ENCODE data around the gene MAD1L1. TPM values are rescaled to one million over a fixed set of nuclear protein-coding genes. Genes with fewer than 3 reads are reported as not detected.

MAD1L1 gene
- total and polyA plus RNA-seq, 2 donors (not counting 3 experiments of a cell fraction or from before 2014, with no cell fraction given), result 34.1 to 42.3 TPM

DNA sequence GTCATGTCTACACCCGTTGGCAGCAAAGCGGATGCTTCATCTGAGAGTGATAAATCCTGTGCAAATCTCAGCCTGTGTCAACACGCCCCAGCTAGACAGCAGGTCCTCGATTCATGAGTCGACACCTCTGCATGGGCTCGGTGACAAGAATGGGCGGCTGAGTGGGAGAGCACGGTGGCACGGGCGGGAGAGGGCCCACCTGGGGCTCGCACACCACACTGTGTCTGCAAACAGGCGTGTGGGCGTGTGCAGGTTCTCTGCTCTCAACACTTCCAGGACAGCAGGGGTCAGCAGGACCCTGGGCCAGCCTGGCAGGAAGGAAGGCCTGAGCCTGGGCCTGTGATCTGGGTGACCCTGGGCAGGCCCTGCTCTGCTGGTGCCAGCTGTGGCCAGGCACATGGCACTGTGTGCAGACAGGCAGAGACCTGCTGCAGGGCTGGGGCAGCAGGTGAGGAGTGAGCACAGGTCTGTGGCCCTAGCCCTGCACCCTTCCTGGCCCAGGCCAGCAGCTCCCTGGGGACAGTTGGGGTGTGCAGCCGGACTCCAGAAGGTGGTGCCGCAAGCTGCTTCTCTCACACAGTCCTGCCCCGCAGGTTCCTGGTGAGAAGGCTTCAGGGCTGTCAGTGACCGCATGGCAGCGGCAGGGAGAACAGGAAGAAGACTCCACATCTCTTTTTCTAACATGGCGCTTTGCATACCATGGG, 346.2 kb downstream of the MAD1L1 start:
- H3K36me3 ChIP-seq (ENCODE audit: control insufficient read depth in 2 of 2, extremely low read depth in 1 of 2, insufficient read depth in 2 of 2, low read length in 2 of 2), result no peaks in the 10 kb centered on the region
- H3K9me1 ChIP-seq (replicated peaks; ENCODE audit: control insufficient read depth, extremely low read depth, insufficient read depth, low read length), result no peaks in the 10 kb centered on the region
- no peak overlapping the region for H3K9ac ChIP-seq (replicated peaks; ENCODE audit: extremely low read depth, insufficient read depth, low read length)
- H3K4me1 ChIP-seq (ENCODE audit: control insufficient read depth, extremely low read depth, insufficient read depth, low read length), result no peaks in the 10 kb centered on the region
- no peak overlapping the region for H3K4me2 ChIP-seq (ENCODE audit: insufficient read depth, low read length)
- intact Hi-C loops (cut with micrococcal nuclease), result no loop called here
- no peak for DNase-seq (ENCODE audit: low read depth, low spot score)
- dilution Hi-C loops (cut with MboI; ENCODE audit: extremely low pct_ligation_motif_present, low sequenced_read_pairs), result no loop called here
- TF ChIP-seq JUN (IDR thresholded peaks at IDR 0.05; ENCODE audit: borderline replicate concordance, insufficient read depth, insufficient read length, low read depth), result no peak
- TF ChIP-seq GATA2 (IDR thresholded peaks at IDR 0.05; ENCODE audit: insufficient read depth, insufficient read length, low read depth, low read length), result no peak
- no peak for TF ChIP-seq FOS (IDR thresholded peaks at IDR 0.05; ENCODE audit: borderline replicate concordance, insufficient read depth, low read length)
- no TSS peak for BruUV-seq (replicated peaks)
- FAIRE-seq, result no peak
- no peaks in the 10 kb centered on the region for H3K79me2 ChIP-seq (ENCODE audit: control insufficient read depth, insufficient read depth, low read length)
- H2AFZ ChIP-seq (ENCODE audit: low read depth, low read length), result no peak overlapping the region
- ChIA-PET POLR2A (no interaction called here), CTCF (no interaction called here)
- H3K27me3 ChIP-seq (ENCODE audit: control insufficient read depth in 2 of 2, insufficient read depth in 2 of 2, low read length in 2 of 2), result no peaks in the 10 kb centered on the region
- no peak overlapping the region for H3K4me3 ChIP-seq (replicated peaks in 1 of 3; ENCODE audit: insufficient read depth in 1 of 3, low read depth in 1 of 3, low read length in 3 of 3)
- H4K20me1 ChIP-seq (replicated peaks; ENCODE audit: control insufficient read depth, extremely low read depth, insufficient read depth, low read length), result no peaks in the 10 kb centered on the region
- no peaks in the 10 kb centered on the region for H3K9me3 ChIP-seq (replicated peaks; ENCODE audit: control insufficient read depth, insufficient read depth, low read length)
- no peak overlapping the region for H3K27ac ChIP-seq (ENCODE audit: insufficient read depth, low read depth, low read length)

DNA sequence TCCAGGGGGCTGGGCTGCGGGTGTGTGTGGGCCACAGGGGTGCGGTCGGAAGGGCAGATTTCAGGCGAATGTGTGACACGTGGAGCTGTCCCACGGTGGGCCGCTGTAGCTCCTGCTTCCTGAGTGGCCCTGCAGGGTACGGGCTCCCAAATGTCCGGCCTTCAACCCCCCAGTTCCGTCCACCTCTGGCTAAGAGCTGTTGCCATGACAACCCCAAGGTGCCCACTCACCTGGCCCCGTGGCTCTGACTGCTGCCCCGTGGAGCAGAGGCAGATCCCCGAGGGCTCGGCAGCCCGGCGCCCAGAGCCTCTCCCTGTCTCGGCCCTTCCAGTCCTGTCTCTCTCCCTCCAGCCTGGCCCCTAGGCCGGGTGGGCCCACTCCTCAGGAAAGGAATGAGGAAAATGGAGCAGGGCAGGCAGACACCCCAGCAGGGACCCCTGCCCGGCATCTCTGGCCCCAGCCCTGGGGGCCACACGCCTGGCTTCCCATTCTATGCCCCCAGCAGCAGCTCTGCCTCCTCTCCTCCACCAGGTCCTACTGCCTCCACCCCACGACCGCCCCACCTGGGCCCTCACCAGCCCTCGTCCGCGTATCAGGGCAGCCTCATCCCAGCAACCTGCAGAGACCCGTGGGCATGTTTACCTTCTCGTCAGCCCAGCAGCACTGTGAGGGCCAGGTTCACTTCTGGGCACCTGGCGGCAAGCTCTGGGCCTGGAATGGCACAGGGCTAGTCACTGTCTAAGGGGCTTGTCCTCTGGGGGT, 347.1 kb downstream of the MAD1L1 start:
- H3K4me1 ChIP-seq (ENCODE audit: control insufficient read depth, extremely low read depth, insufficient read depth, low read length), result no peaks in the 10 kb centered on the region
- dilution Hi-C loops (cut with MboI; ENCODE audit: extremely low pct_ligation_motif_present, low sequenced_read_pairs) (no loop called here), intact Hi-C loops (cut with micrococcal nuclease) (no loop called here)
- no peaks in the 10 kb centered on the region for H4K20me1 ChIP-seq (replicated peaks; ENCODE audit: control insufficient read depth, extremely low read depth, insufficient read depth, low read length)
- POLR2A ChIA-PET, result no interaction called here
- TF ChIP-seq GATA2 (IDR thresholded peaks at IDR 0.05; ENCODE audit: insufficient read depth, insufficient read length, low read depth, low read length) (no peak), FOS (IDR thresholded peaks at IDR 0.05; ENCODE audit: borderline replicate concordance, insufficient read depth, low read length) (no peak), MYC (IDR thresholded peaks at IDR 0.05; ENCODE audit: low read depth, low read length) (no peak), POLR2AphosphoS5 (IDR thresholded peaks at IDR 0.05; ENCODE audit: insufficient read depth, low read depth, low read length) (no peak), JUN (IDR thresholded peaks at IDR 0.05; ENCODE audit: borderline replicate concordance, insufficient read depth, insufficient read length, low read depth) (no peak), EZH2 (IDR thresholded peaks at IDR 0.05; ENCODE audit: borderline replicate concordance, low read depth, low read length, severe bottlenecking) (no peak), POLR2A (IDR thresholded peaks at IDR 0.05; ENCODE audit: low read depth, low read length) (no peak)
- TF ChIP-seq, protein P1, sequence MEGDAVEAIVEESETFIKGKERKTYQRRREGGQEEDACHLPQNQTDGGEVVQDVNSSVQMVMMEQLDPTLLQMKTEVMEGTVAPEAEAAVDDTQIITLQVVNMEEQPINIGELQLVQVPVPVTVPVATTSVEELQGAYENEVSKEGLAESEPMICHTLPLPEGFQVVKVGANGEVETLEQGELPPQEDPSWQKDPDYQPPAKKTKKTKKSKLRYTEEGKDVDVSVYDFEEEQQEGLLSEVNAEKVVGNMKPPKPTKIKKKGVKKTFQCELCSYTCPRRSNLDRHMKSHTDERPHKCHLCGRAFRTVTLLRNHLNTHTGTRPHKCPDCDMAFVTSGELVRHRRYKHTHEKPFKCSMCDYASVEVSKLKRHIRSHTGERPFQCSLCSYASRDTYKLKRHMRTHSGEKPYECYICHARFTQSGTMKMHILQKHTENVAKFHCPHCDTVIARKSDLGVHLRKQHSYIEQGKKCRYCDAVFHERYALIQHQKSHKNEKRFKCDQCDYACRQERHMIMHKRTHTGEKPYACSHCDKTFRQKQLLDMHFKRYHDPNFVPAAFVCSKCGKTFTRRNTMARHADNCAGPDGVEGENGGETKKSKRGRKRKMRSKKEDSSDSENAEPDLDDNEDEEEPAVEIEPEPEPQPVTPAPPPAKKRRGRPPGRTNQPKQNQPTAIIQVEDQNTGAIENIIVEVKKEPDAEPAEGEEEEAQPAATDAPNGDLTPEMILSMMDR (IDR thresholded peaks at IDR 0.05; ENCODE audit: extremely low read depth in 1 of 2, insufficient read depth in 1 of 2, low read depth in 1 of 2, low read length in 2 of 2), result no peak
- TF ChIP-seq, protein P2, sequence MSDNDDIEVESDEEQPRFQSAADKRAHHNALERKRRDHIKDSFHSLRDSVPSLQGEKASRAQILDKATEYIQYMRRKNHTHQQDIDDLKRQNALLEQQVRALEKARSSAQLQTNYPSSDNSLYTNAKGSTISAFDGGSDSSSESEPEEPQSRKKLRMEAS (IDR thresholded peaks at IDR 0.05; ENCODE audit: insufficient read depth, insufficient read length), result no peak
- no peaks in the 10 kb centered on the region for H3K79me2 ChIP-seq (ENCODE audit: control insufficient read depth, insufficient read depth, low read length)
- no peaks in the 10 kb centered on the region for H3K9me1 ChIP-seq (replicated peaks; ENCODE audit: control insufficient read depth, extremely low read depth, insufficient read depth, low read length)
- BruUV-seq (replicated peaks), result no TSS peak
- no peaks in the 10 kb centered on the region for H3K27me3 ChIP-seq (ENCODE audit: control insufficient read depth in 2 of 2, insufficient read depth in 2 of 2, low read length in 2 of 2)
- no peak overlapping the region for H3K4me3 ChIP-seq (replicated peaks in 1 of 3; ENCODE audit: insufficient read depth in 1 of 3, low read depth in 1 of 3, low read length in 3 of 3)
- H3K27ac ChIP-seq (ENCODE audit: insufficient read depth, low read depth, low read length), result no peak overlapping the region
- CTCF ChIA-PET, result no interaction called here
- no peak overlapping the region for H2AFZ ChIP-seq (ENCODE audit: low read depth, low read length)
- no peak overlapping the region for H3K4me2 ChIP-seq (ENCODE audit: insufficient read depth, low read length)
- DNase-seq (ENCODE audit: low read depth, low spot score) (no peak), FAIRE-seq (no peak)
- H3K36me3 ChIP-seq (ENCODE audit: control insufficient read depth in 2 of 2, extremely low read depth in 1 of 2, insufficient read depth in 2 of 2, low read length in 2 of 2), result no peaks in the 10 kb centered on the region
- H3K9ac ChIP-seq (replicated peaks; ENCODE audit: extremely low read depth, insufficient read depth, low read length), result no peak overlapping the region
- no peaks in the 10 kb centered on the region for H3K9me3 ChIP-seq (replicated peaks; ENCODE audit: control insufficient read depth, insufficient read depth, low read length)
